NCI-H82 (cell line): ENCODE data around the gene NUDT21.

Source experiments
- DNase-seq: peaks from one replicate; lab custom pipeline; 2025; lab: John Stamatoyannopoulos, UW

NUDT21 gene

GRCh38 chr16:56462064-56462796 is 11.1 kb upstream of the NUDT21 start:
- no peak for DNase-seq

GRCh38 chr16:56460101-56460500 is 9.0 kb upstream of the NUDT21 start:
- peak; percentile 87 for DNase-seq

GRCh38 chr16:56457927-56458470 is 6.9 kb upstream of the NUDT21 start:
- DNase-seq: no peak

GRCh38 chr16:56451753-56452689 is 889 bp upstream of the NUDT21 start:
- peak; percentile 75 for DNase-seq

GRCh38 chr16:56450275-56450985 is 702 bp downstream of the NUDT21 start:
- DNase-seq: peak; percentile 9

- DNase-seq: no peak
Measured at GRCh38 chr16:56448005-56448404, 3.1 kb downstream of the NUDT21 start.

GRCh38 chr16:56447286-56447685 is 3.8 kb downstream of the NUDT21 start:
- DNase-seq: no peak

GRCh38 chr16:56438038-56438437 is 13.1 kb downstream of the NUDT21 start:
- DNase-seq: no peak

- no peak for DNase-seq
Measured at GRCh38 chr16:56436258-56436657, 14.9 kb downstream of the NUDT21 start.

- no peak for DNase-seq
Measured at GRCh38 chr16:56428091-56428490, 23.0 kb downstream of the NUDT21 start.

- no peak for DNase-seq
Measured at GRCh38 chr16:56426585-56426984, 24.5 kb downstream of the NUDT21 start.

GRCh38 chr16:56425439-56425832 is 25.7 kb downstream of the NUDT21 start, which contains the start of gene AMFR:
TSS of gene AMFR (minus strand) at chr16:56425545. CDS start at chr16:56425327, 218 bp downstream.
- DNase-seq: peak; percentile 78

GRCh38 chr16:56424791-56425438 is 26.2 kb downstream of the NUDT21 start:
- peak; percentile 51 for DNase-seq

GRCh38 chr16:56424404-56424764 is 26.7 kb downstream of the NUDT21 start:
- DNase-seq: peak; percentile 37

- peak; percentile 31 for DNase-seq
Measured at GRCh38 chr16:56423584-56424403, 27.3 kb downstream of the NUDT21 start.

- DNase-seq: no peak
Measured at GRCh38 chr16:56422896-56423441, 28.2 kb downstream of the NUDT21 start.

GRCh38 chr16:56421976-56422669 is 29.0 kb downstream of the NUDT21 start:
- DNase-seq: no peak

GRCh38 chr16:56421313-56421712 is 29.8 kb downstream of the NUDT21 start:
- DNase-seq: no peak

GRCh38 chr16:56420613-56421012 is 30.5 kb downstream of the NUDT21 start:
- DNase-seq: no peak
